Endometrial microvascular endothelial cells (primary cell): Measurements from ENCODE around the gene SVIL. TPM values are rescaled to one million over a fixed set of nuclear protein-coding genes. Genes with fewer than 3 reads are reported as not detected.
"Not testable (repeated sequence)": the region's sequence is repeated elsewhere in the genome, so short reads cannot be mapped to it uniquely, and the experiment has no call there.

ENCODE experiments used
- in situ Hi-C: cut with HindIII; loops from 2 replicates; pipeline ENCODE4 v1.10.0; 2017; ENCODE audit warnings: low sequenced_read_pairs, low pct_unique_long_range_greater_than_20kb; ENCODE audit errors: inconsistent ontology term
- total RNA-seq: library from RNA; depleted of rRNA; stranded (reverse); fragments of >200 nt; gene quantifications from one replicate; pipeline ENCODE4 v1.2.3, GENCODE V29; 2015; ENCODE audit errors: inconsistent ontology term

The SVIL gene
- total RNA-seq, 1 donor from 2014 or later, result 36.0 TPM

DNA sequence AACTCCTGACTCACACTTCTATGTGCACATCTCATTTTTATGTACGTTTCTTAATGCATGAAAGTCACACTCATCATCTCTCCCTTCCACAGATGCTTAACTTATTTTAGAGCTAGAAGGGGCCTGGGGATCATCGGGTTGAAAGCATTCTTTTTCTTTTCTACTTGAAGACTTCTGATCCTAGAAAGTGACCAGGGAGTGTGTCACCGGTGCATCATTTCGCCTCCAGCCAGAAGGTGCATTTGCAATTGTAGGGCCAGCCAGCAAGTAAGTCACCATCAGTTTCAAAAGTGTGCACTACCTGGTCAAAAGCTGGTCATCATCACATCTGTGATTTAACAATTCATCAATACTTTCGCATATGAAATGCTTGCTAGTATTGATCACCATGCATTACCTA, 123.0 kb downstream of the SVIL start:
- in situ Hi-C loops, result not testable (repeated sequence)

DNA sequence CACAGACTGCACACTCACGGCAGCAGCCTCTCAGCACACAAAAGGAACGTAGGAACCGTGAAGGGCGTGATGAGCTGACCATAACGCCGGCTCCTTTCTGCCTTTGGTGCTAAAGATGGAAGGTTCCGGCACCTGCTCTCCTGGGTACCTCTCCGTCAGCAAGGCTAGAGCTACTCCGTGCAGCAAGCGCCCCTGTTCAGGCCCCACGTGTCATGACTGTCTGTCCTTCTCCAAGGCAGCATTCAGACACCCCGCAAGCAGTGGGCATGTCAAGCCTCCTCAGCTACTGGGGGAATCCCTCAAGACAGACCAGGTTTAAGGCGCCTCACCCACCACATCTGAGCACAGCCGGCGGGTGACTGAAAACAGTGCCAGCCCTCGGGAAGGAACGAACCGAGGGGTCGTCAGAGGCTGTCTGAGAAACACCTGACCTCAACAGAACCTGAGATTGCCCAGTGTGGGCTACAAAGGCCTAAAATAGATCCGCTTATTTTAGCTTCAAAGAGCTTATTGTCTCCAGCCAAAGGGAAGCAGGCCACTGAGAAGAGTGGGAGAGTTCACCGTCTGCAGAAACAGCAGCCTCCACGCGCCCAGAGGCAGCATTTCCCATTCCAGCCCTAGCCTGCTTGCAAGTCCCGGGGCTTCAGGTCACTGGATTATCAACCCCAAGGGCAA, 124.2 kb downstream of the SVIL start:
- in situ Hi-C loops, result not testable (repeated sequence)

DNA sequence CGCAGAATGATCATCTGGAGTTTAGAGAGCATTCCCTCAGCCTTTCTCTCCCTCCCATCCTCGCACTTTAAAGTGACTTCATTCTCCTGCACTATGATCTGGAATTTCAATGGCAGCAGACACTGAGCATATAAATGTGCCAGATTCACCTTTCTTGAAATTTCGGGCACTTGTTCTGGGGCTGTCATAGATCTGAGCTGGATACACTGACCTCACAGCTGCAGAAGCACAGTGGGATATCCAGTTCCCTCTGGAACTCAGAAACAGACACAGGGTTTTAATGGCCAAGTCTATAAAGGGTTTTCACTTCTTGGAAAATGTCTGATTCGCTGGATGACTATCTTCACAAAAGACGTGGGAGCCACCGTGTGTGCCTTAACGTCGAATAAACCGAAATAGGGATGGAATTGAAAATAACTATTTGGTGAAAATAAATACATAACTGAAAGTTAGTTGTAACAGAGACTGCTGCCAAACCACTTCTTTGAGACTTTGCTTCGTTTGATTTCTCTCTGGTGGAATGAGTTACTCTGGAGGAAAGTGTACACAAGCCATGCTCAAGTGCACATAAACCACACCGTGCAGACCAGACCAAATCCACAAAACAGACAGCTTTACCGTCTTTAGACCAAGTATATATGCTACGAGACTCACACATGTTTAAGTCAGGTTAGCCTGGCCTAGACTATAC, 126.1 kb downstream of the SVIL start:
- in situ Hi-C loops, result no loop called here

DNA sequence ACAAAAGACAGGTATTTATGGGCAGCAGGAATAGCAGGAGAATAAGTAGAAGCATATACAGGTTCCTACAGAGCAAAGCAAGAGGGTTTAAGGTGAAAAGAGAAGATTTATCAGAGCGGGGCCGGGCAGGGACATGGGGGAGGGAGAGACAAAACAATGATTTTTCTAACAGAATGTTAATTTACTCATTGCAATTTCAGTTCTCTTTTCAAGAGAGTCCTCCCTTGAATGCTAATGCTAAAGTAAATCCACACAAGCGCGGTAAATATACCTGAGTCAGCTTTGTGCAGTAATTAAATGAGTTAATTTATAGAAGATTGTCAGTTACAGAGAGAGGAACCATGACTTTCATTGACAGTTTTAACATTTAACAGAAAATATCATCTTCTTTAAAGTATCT, 127.0 kb downstream of the SVIL start:
- in situ Hi-C loops, result not testable (repeated sequence)

DNA sequence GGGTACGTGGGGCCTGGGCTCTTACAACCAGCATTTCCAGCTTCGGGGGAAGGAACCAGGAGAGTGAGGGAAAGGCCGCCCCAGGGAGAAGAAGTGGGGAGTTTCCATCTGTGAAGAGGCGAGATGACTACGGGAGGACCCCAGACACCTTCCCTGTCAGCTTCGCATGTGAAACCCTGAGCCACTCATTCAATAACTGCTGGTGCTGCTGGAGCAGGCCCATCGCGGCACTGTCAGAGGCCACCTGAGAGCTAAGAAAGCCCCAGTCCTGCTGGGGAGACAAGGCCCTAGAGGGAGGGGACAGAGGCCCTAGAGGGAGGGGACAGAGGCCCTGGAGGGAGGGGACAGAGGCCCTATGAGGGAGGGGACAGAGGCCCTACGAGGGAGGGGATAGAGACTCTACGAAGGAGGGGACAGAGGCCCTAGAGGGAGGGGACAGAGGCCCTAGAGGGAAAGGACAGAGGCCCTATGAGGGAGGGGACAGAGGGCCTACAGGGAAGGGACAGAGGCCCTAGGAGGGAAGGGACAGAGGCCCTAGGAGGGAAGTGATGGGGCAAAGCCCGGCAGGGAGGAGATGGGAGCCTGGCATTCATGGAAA, 128.3 kb downstream of the SVIL start:
- in situ Hi-C loops, result not testable (repeated sequence)

DNA sequence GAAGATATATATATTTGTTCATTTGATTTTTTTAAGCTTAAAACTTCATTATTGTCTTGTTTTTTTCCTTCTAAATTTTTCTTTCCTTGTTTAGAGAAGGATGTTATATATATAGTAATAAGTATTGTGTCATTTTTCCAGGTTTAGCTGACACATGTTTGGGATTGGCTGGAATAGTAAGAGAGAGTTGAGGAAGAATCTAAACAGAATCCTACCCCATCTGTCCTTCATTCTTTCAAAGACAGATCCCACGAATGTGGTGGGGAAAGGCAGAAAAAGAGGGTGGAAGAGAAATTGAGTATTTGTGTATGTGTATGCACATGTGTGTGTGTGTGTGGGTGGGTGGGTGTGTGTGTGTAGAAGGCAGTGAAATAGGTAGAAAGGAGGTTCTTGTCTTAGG, 132.4 kb downstream of the SVIL start:
- in situ Hi-C loops, result no loop called here

DNA sequence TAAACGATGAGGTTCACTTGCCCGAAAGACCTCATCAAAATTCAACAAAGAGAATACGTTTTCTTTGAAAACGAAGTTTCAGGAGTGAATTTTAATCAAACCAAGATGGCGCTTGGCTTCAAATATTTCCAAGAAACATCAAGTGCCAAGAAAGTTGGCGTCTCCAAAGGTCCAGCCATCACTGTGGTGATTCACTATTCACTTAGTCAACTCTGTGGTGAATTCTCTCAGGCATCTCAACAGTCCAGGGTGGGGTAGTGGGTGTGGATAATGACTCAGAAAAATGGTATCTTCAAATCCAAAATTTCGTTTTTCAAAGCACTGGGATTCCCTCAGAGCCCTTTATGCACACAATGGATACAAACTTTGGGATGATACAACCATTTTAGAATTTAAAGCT, 133.1 kb downstream of the SVIL start:
- in situ Hi-C loops, result no loop called here

DNA sequence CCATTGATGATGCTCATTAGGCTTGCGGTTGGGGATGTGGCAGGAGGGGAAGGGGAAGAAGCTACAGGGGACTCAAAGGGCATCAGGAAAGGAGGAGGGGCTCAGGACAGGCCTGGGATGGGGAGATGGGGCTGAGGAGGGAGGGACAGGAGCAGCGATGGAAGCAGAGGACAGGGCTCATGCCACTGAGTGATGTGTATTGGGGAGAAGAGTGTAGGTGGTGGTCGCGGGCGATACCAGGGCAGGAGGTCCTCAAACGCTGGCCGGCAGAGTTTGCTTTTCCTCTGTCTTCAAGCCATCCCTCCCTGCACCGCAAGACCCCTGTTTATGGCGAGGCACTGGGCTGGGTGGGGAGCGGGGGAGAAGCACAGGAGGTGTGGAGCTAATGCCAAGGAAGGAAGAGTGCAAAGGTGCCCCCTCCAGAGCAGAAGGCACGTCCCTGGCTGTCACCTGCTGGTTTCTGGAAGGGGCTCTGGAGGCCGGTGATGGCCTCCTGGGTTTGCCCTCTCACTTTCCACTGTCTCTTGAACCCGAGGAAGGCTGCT, 134.7 kb downstream of the SVIL start:
- in situ Hi-C loops, result no loop called here

DNA sequence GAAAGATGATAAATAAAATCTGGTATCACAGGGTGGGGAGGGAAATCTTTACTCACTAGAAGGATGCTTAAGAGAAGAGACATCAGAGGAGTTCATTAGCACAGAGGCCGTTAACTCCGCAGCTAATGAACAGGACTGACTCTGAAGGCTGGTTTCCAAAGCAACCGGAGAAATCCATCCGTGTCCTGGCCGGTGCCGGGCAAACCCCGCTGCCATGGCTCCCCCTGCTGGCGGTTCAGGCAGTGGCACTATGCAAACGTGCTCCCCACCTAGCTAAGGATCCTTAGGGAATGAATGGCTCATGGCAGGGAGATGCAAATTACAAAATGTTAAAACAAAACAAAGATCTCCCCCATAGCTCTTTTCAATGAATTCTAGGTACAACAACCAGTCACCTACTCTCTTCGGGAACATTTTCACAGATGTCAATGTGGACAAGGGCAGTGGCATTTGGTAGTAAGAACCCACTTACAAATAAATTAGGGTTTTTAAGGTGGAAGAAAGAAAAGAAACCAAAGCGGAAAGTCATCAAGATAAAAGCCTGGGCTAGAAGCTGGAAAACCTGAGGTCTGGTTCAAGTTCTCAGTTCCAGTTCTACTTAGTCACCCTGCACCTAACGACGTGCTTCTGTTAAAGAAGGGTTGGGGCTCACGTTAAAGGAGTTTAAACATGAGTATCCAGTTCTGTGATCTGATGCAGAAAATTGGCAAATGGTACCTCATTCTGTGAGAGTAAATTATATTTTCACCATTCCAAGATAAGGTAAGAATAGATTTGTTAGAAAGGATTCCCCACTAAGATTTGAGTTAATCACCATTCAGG, 138.2 kb downstream of the SVIL start:
- in situ Hi-C loops, result no loop called here

DNA sequence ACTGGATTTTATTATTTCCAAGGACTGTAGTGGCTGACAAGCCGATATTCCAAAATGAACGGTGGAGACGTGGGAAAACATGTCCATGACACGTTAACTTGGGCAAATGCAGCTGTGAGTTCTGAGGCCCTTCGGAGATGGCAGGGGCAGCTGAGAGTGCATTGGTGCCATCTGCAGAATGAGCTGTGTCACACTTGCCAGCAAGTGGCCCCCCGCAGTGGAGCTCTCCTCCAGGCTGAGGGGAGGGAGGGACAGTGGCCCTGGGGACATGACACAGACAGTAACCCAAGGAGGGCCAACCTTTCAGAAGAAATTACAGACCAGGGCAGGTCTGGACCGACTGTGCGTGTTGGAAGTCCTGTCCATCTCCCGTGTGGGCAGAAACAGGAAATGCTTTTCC, 139.4 kb downstream of the SVIL start:
- in situ Hi-C loops, result no loop called here

DNA sequence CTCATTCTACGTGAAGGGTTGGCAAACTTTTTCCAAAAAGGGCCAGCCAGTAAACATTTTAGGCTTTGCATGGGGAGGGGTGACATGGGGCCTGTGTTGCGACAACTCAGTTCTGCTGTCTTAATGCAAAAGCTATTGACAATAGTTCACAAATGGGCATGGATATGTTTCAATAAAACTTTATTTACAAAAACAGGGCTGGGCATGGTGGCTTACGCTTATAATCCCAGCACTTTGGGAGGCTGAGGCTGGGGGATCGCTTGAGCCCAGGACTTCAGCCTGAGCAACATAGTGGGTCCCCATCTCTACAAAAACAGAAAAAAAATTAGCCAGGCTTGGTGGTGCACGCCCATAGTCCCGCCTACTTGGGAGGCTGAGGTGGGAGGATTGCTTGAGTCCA, 141.1 kb downstream of the SVIL start:
- in situ Hi-C loops, result no loop called here

DNA sequence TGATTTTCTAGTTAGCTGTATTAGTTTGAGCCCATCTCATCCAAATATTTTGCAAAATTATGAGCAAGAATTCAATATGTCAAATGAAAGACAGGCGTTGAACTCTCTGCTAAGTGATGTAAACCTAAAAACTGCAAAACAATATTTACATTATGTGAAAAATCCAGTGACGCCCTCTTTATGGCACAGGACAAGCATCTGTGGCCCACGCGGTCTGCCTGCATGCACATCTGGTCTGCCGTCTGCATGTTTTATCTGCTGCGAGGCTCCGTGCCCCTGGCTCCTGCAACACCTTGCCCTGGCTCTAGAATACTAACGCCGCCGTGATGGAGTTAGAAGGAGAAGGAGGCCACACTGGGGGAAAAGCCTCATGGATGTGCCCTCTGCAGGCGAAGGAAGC, 142.0 kb downstream of the SVIL start:
- in situ Hi-C loops, result no loop called here

DNA sequence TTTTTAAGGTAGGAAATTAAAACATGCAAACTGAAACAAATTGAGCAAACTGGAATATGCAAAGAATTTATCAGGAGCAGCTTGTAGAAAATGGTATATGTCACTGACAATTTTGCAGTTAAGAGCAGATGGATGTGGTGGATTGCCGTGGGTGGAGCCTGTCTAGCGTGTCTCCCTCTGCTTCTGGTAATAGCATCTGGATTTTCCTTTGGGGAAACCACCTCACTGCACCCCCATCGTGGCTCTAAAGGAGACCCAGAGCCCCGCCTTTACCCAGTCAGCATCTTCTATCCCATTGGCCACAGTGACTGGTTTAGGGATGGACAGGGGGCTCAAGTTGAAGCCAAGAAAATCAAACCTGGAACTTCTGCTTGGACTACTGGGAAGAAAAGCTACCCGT, 142.9 kb downstream of the SVIL start:
- in situ Hi-C loops, result no loop called here

DNA sequence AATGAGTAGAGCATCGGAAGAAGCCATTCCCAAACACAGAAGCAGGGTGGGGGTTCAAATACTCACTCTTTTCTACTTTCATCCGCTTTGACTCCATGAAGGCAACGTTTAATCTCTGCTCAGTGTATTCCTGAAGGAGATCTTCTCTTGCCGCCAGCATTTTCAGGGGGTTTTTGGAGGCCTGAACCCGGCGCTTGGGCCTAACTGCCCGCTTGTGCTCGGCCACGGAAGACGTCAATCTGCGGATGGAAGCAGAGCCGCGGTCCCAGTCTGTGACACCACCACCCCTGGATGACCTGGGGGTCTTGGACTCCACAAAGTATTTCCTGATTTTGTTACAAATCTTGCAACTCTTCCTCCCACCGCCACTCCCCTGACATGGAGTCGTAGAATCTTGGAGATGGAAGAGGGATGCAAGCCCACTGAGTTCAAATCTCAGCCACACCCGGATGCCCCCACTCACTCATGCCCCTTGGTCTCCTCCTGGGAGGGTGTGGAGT, 143.9 kb downstream of the SVIL start:
- in situ Hi-C loops, result not testable (repeated sequence)

DNA sequence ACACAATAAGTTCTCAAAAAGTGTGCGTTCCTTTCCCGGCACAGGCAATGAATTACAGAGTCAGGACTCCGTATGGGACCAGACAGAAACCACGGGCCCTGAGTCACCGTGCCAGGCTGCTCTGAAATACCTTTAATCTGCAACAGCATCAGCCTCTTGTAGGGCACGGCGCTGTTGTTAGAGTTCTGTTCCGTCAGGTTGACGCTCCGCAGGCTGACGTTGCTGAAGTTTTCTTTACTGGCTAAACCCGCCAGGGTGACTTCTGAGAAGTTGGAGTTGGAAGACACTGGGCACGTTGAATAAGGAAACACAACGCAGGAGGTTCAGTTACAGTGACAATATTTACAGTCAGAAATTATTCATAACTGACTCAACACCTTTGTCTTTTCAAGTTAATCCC, 146.3 kb downstream of the SVIL start:
- in situ Hi-C loops, result not testable (repeated sequence)

DNA sequence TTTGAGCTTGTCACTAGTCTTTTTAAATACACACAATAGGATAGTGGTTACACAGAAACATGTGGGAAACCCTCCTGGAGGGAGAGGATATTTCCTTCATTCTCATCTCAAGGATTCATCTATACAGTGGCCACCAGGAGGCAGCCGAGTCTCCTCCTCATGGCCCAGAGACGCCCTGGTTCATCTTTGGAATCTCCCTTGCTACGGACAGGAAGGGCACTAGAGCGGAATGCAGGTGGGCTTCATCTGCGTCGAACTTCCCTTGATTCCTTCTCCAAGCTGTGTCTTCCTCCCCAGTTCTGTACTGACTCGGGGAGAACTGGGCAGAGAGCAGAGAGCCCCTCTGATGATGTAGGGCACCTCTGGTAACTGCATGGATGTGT, 146.9 kb downstream of the SVIL start:
- in situ Hi-C loops, result not testable (repeated sequence)

DNA sequence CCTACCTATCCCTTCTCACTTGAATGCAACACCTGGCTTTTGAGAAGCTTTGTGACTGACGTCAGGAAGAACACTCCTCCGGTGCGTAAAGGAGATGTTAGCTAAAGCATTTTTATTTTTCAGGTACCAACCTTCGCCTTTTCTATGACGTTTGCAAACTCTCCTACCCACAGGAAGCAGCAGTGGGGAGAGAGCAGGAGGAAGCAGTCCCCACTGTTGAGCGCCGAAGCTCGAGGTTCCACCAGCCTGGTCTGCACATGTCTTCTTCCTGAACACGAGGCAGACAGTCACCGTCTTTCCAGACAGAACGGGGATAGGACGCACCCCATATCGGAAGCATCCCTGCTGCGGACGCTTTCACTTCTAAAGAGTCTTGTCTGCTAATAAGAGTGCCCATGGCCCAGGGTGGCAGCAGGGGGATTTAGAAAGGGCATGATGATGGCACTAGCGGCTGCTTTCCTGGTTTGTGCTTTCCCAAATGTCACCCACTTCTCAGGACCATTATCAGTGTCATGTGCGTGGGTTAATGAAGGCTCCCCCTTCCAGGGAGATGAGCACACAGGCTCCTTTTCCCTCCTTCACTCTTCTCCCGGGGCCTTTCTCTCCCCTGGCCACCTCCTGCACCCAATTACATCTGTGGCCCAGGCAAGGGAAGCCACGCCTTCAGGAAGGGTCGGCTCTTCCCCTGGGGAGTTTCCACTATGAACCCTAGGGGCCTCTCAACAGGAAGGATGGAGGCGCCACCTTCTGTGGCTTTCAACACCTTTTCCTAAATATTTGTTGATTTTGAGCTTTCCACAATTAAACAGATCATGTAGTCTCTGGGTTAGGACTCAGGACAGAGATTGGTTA, 147.5 kb downstream of the SVIL start:
- in situ Hi-C loops, result not testable (repeated sequence)

DNA sequence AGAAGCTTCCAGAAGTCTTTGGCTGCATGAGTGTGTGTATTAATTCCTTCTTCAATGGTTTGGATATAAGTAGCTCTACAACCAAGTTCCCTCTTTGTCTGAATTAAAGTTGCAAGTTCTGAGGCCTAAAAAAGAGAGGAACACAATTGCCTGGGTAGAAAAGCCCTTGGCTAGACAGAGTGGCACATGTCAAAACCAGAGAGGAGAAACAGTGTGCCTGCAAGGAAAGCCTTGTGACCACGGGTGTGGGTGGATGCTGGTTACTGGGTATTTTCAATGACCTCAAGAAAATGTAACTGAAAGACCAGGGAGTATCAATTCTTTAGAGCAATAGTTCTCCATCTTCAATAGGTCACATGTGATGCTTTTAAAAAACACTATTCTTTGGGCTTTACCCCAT, 148.3 kb downstream of the SVIL start:
- in situ Hi-C loops, result no loop called here
